SK-N-SH treated with all-trans-retinoic acid at 6 μM for 48 hours (cell line): Measurements from ENCODE around the gene LRP3.
"Not testable (repeated sequence)": the region's sequence is repeated elsewhere in the genome, so short reads cannot be mapped to it uniquely, and the experiment has no call there.

Experiments used
- ATAC-seq: fragments of 200-7000 bp; cut with Tn5 transposase; 3 replicates; pipeline ENCODE4 v1.9.1; 2020; ENCODE audit warnings: mild to moderate bottlenecking, moderate library complexity
- ARNTL ChIP-seq: fragments of 450-650 bp; formaldehyde crosslinking; IDR thresholded peaks from 2 replicates; pipeline ENCODE4 v1.5.0; 2020; ENCODE audit warnings: low read depth, mild to moderate bottlenecking, moderate library complexity, borderline replicate concordance
- BACH2 ChIP-seq: fragments of 250-450 bp; sonication (Bioruptor Pico); IDR thresholded peaks from 2 replicates; pipeline ENCODE4 v1.9.0; 2021; ENCODE audit warnings: mild to moderate bottlenecking, borderline replicate concordance
- CSDC2 ChIP-seq: fragments of 250-450 bp; sonication (Bioruptor Pico); IDR thresholded peaks from 2 replicates; pipeline ENCODE4 v1.5.0; 2020; ENCODE audit warnings: mild to moderate bottlenecking, moderate library complexity
- GLIS3 ChIP-seq: fragments of 250-450 bp; sonication (Bioruptor Pico); IDR thresholded peaks from 2 replicates; pipeline ENCODE4 v1.5.0; 2020; ENCODE audit warnings: mild to moderate bottlenecking, moderate library complexity
- ISL1 ChIP-seq: fragments of 250-450 bp; sonication (Bioruptor Pico); IDR thresholded peaks from 2 replicates; pipeline ENCODE4 v2.1.2; 2022; ENCODE audit warnings: mild to moderate bottlenecking, moderate library complexity
- OSR1 ChIP-seq: fragments of 250-450 bp; sonication (Bioruptor Pico); IDR thresholded peaks from 2 replicates; pipeline ENCODE4 v1.8.0; 2022; ENCODE audit warnings: moderate library complexity, mild to moderate bottlenecking, inconsistent platforms
- PPARA ChIP-seq: fragments of 250-450 bp; sonication (Bioruptor Pico); IDR thresholded peaks from 2 replicates; pipeline ENCODE4 v1.5.0; 2020; ENCODE audit warnings: mild to moderate bottlenecking, borderline replicate concordance
- RARB ChIP-seq: fragments of 250-450 bp; sonication (Bioruptor Pico); IDR thresholded peaks from 2 replicates; pipeline ENCODE4 v1.8.0; 2021; ENCODE audit warnings: mild to moderate bottlenecking, moderate library complexity
- SNAI2 ChIP-seq: fragments of 250-450 bp; sonication (Bioruptor Pico); IDR thresholded peaks from 2 replicates; pipeline ENCODE4 v1.5.0; 2020; ENCODE audit warnings: mild to moderate bottlenecking, moderate library complexity
- TCF4 ChIP-seq: fragments of 250-450 bp; sonication (Bioruptor Pico); IDR thresholded peaks from 2 replicates; pipeline ENCODE4 v1.8.0; 2021; ENCODE audit warnings: mild to moderate bottlenecking, moderate library complexity, borderline replicate concordance
- TOX ChIP-seq: fragments of 250-450 bp; sonication (Bioruptor Pico); IDR thresholded peaks from 2 replicates; pipeline ENCODE4 v1.8.0; 2021; ENCODE audit warnings: mild to moderate bottlenecking, moderate library complexity, borderline replicate concordance
- ZC3H10 ChIP-seq: fragments of 250-450 bp; sonication (Bioruptor Pico); IDR thresholded peaks from 2 replicates; pipeline ENCODE4 v1.5.1; 2021; ENCODE audit warnings: mild to moderate bottlenecking, moderate library complexity
- ZFP3 ChIP-seq: fragments of 250-450 bp; sonication (Bioruptor Pico); IDR thresholded peaks from 2 replicates; pipeline ENCODE4 v1.5.0; 2020; ENCODE audit warnings: mild to moderate bottlenecking, moderate library complexity
- ZFP30 ChIP-seq: fragments of 450-650 bp; formaldehyde crosslinking; IDR thresholded peaks from 2 replicates; pipeline ENCODE4 v1.5.0; 2022; ENCODE audit warnings: mild to moderate bottlenecking, moderate library complexity
- ZNF565 ChIP-seq: fragments of 450-650 bp; formaldehyde crosslinking; conservative IDR thresholded peaks from 2 replicates; pipeline ENCODE4 v1.5.0; 2020; ENCODE audit warnings: low read depth, mild to moderate bottlenecking, moderate library complexity
- ZNF70 ChIP-seq: fragments of 450-650 bp; formaldehyde crosslinking; IDR thresholded peaks from 2 replicates; pipeline ENCODE4 v1.5.0; 2020; ENCODE audit warnings: mild to moderate bottlenecking, moderate library complexity
- ZNF8 ChIP-seq: fragments of 450-650 bp; formaldehyde crosslinking; IDR thresholded peaks from 2 replicates; pipeline ENCODE4 v1.5.0; 2020; ENCODE audit warnings: mild to moderate bottlenecking, moderate library complexity
- TF ChIP-seq, protein P1 (sequence below): fragments of 250-450 bp; sonication (Bioruptor Pico); IDR thresholded peaks from 2 replicates; pipeline ENCODE4 v1.5.0; 2020; ENCODE audit warnings: mild to moderate bottlenecking, moderate library complexity
- TF ChIP-seq, protein P2 (sequence below): fragments of 250-450 bp; sonication (Bioruptor Pico); IDR thresholded peaks from 2 replicates; pipeline ENCODE4 v1.8.0; 2020; ENCODE audit warnings: mild to moderate bottlenecking, moderate library complexity, borderline replicate concordance
- TF ChIP-seq, protein P3 (sequence below): fragments of 250-450 bp; sonication (Bioruptor Pico); IDR thresholded peaks from 2 replicates; pipeline ENCODE4 v1.8.0; 2021; ENCODE audit warnings: low read depth, mild to moderate bottlenecking, moderate library complexity, borderline replicate concordance

Gene LRP3

DNA sequence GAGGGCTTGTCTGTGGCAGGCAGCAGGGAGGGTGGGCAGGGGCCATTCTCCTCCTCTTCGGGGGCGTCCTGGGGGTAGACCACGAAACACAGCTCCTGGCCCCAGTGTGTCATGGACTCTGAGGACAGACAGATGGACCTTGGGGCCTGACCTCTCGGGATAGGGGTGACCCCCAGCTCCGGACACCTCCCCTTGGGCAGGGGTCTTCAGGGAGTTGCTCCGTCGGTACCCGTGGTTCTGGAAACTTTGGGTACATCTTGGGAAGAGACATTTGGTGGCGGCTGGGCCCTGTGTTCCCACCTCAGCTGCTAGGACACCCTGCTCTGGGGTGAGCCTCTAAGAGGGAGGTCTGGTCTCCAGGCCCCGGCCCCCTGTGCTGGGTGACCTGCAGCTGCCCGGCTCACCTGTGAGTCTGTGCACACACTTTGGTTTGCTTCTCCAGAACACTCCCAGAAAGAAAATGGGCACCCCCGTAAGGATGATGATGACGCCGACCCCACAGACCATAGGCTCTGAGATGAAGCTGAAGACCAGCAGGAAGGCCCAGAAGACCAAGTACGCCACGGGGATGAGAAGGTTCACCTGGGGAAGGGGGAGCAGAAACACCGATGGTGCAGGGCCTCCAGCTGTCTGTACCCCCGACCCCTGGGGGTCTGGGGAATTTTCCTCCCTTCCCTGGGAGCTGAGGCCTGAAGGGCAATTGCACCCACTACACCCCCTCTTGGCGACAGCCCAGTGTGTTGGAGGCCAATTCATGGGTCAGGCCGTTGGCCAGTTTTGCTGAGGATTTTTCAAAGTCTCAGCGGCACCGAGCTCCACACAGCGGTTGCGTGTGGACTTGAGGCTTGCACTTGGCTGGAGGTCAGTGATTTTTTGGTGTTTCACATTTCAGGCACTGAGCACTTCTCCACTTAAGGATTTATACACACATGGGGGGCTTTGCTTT lies 15.0 kb downstream of the LRP3 start:
- no peak for ATAC-seq
- TF ChIP-seq, protein P1, sequence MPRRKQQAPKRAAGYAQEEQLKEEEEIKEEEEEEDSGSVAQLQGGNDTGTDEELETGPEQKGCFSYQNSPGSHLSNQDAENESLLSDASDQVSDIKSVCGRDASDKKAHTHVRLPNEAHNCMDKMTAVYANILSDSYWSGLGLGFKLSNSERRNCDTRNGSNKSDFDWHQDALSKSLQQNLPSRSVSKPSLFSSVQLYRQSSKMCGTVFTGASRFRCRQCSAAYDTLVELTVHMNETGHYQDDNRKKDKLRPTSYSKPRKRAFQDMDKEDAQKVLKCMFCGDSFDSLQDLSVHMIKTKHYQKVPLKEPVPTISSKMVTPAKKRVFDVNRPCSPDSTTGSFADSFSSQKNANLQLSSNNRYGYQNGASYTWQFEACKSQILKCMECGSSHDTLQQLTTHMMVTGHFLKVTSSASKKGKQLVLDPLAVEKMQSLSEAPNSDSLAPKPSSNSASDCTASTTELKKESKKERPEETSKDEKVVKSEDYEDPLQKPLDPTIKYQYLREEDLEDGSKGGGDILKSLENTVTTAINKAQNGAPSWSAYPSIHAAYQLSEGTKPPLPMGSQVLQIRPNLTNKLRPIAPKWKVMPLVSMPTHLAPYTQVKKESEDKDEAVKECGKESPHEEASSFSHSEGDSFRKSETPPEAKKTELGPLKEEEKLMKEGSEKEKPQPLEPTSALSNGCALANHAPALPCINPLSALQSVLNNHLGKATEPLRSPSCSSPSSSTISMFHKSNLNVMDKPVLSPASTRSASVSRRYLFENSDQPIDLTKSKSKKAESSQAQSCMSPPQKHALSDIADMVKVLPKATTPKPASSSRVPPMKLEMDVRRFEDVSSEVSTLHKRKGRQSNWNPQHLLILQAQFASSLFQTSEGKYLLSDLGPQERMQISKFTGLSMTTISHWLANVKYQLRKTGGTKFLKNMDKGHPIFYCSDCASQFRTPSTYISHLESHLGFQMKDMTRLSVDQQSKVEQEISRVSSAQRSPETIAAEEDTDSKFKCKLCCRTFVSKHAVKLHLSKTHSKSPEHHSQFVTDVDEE, result no peak
- no peak for TF ChIP-seq ISL1 (CRISPR knock-in tag)
- no peak for TF ChIP-seq CSDC2 (CRISPR knock-in tag)
- no peak for TF ChIP-seq PPARA (CRISPR knock-in tag)
- TF ChIP-seq TCF4 (CRISPR knock-in tag), result no peak
- TF ChIP-seq ZNF70 (CRISPR knock-in tag), result no peak
- no peak for TF ChIP-seq ZNF8 (CRISPR knock-in tag)
- no peak for TF ChIP-seq ARNTL (CRISPR knock-in tag)
- TF ChIP-seq, protein P2, sequence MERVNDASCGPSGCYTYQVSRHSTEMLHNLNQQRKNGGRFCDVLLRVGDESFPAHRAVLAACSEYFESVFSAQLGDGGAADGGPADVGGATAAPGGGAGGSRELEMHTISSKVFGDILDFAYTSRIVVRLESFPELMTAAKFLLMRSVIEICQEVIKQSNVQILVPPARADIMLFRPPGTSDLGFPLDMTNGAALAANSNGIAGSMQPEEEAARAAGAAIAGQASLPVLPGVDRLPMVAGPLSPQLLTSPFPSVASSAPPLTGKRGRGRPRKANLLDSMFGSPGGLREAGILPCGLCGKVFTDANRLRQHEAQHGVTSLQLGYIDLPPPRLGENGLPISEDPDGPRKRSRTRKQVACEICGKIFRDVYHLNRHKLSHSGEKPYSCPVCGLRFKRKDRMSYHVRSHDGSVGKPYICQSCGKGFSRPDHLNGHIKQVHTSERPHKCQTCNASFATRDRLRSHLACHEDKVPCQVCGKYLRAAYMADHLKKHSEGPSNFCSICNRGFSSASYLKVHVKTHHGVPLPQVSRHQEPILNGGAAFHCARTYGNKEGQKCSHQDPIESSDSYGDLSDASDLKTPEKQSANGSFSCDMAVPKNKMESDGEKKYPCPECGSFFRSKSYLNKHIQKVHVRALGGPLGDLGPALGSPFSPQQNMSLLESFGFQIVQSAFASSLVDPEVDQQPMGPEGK (CRISPR knock-in tag), result no peak
- TF ChIP-seq TOX (CRISPR knock-in tag), result no peak
- no peak for TF ChIP-seq ZFP30

DNA sequence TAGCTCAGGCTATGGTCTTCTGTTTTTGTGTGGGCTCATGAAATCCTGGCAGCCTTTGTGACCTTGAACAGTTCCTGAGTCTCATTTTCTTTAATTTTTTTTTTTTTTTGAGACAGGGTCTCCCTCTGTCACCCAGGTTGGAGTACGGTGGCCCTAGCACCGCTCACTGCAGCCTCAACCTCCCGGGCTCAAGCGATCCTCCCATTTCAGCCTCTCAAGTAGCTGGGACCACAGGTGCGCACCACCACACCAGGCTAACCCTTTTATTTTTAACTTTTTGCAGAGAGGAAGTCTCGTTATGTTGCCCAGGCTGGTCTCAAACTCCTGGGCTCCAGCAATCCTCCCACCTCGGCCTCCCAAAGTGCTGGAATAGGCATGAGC lies 15.7 kb downstream of the LRP3 start:
- not testable (repeated sequence) for ATAC-seq

DNA sequence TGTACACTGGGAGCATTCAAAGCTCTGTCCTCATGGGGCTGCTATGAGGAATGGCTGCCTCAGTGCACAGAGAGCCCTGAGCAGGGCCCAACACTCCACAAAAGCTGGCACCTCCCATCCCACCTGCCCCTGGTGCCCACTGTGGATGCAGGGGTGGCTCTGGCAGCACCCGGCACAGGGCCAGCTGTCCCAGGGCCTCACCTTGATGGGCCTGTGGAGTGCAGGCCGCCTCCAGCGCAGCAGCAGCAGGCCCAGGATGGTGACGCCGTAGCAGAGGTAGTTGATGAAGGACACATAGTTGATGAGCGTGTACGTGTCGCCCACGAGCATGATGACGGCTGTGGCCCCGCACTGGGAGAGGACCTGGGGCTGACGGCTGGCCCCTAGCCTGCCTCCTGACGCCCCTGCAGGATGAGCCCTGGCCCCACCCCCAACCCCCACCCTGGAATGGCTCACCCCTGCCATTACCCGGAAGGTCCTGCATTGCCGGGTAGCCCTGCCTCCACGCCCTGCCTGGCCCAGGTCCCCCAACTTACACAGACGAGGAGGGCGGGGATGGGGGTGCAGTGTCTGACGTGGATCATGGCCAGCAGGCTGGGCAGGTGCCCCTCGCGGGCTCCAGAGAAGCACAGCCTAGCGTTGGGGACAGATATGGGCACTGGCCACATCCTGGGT lies 16.3 kb downstream of the LRP3 start:
- no peak for ATAC-seq
- no peak for TF ChIP-seq ZFP3
- no peak for TF ChIP-seq TCF4 (CRISPR knock-in tag)
- TF ChIP-seq ISL1 (CRISPR knock-in tag), result no peak
- TF ChIP-seq RARB (CRISPR knock-in tag), result no peak
- TF ChIP-seq GLIS3 (CRISPR knock-in tag), result no peak
- no peak for TF ChIP-seq CSDC2 (CRISPR knock-in tag)
- TF ChIP-seq, protein P2 (CRISPR knock-in tag), result no peak
- TF ChIP-seq ZNF70 (CRISPR knock-in tag), result no peak
- no peak for TF ChIP-seq ZFP30
- no peak for TF ChIP-seq PPARA (CRISPR knock-in tag)
- TF ChIP-seq, protein P3, sequence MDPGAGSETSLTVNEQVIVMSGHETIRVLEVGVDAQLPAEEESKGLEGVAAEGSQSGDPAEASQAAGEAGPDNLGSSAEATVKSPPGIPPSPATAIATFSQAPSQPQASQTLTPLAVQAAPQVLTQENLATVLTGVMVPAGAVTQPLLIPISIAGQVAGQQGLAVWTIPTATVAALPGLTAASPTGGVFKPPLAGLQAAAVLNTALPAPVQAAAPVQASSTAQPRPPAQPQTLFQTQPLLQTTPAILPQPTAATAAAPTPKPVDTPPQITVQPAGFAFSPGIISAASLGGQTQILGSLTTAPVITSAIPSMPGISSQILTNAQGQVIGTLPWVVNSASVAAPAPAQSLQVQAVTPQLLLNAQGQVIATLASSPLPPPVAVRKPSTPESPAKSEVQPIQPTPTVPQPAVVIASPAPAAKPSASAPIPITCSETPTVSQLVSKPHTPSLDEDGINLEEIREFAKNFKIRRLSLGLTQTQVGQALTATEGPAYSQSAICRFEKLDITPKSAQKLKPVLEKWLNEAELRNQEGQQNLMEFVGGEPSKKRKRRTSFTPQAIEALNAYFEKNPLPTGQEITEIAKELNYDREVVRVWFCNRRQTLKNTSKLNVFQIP, result no peak
- TF ChIP-seq BACH2 (CRISPR knock-in tag), result no peak
- TF ChIP-seq ZC3H10 (CRISPR knock-in tag), result no peak

DNA sequence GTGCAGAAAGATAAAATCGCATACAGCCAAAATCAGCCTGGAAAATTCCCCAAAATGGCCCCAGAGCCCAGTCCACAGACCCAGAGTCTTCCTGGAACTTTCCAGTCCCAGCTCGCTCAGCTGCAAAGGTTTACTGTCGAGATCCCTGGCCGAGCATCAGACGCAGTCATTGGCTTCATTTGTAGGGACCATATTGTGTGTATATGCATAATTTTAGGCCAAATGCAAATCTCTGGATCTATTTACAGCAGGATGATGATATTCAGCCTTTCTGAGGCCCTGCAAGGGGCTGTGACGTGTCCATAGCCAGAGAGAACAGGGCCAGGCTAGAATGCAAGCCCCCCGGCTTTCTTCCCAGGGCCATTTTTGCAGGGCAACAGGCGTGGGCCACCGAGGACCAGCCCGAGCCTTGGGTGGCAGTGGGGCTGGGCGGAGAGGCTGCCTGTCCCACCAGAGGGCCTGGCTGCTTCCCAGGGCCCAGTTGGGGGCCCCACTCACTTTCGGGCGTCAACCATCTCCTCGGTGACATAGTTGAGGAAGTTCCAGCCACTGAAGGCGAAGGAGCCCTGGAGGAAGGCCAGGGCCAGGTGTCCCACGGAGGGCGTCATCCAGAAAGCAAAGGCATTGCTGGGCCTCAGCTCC lies 17.8 kb downstream of the LRP3 start:
- ATAC-seq, result no peak
- TF ChIP-seq ZNF70 (CRISPR knock-in tag), result no peak
- no peak for TF ChIP-seq ZNF565
- TF ChIP-seq GLIS3 (CRISPR knock-in tag), result no peak
- no peak for TF ChIP-seq OSR1
- TF ChIP-seq SNAI2, result no peak
- TF ChIP-seq RARB (CRISPR knock-in tag), result no peak
- TF ChIP-seq, protein P3, result no peak
- TF ChIP-seq BACH2 (CRISPR knock-in tag), result no peak
- TF ChIP-seq, protein P2 (CRISPR knock-in tag), result no peak
- no peak for TF ChIP-seq TOX (CRISPR knock-in tag)
- no peak for TF ChIP-seq TCF4 (CRISPR knock-in tag)
- no peak for TF ChIP-seq ZFP30
